ENCODE results near the gene MIOS. TPM values are rescaled to one million over a fixed set of nuclear protein-coding genes. Genes with fewer than 3 reads are reported as not detected.

The MIOS gene
- total and polyA plus RNA-seq, 4 donors, result 7.4 to 35.6 (median 12.2) TPM

- Histone ChIP-seq H3K9ac (ENCODE audit: low read depth in 1 of 2, low read length in 2 of 2) (no peak within 1 kb of the TSS), H3K4me3 (ENCODE audit: low read depth in 1 of 3, low read length in 3 of 3) (no peak within 1 kb of the TSS), H3K27ac (ENCODE audit: low read depth in 1 of 2, low read length in 2 of 2) (no peak within 1 kb of the TSS), H3K9me3 (ENCODE audit: control insufficient read depth in 4 of 4, low read length in 3 of 4) (no peaks in the 10 kb centered on the region), H3K27me3 (ENCODE audit: control insufficient read depth in 4 of 4, insufficient read depth in 4 of 4, low read length in 3 of 4) (no peaks in the 10 kb centered on the region), H3K36me3 (ENCODE audit: control insufficient read depth in 4 of 4, insufficient read depth in 3 of 4, low read depth in 1 of 4, low read length in 3 of 4) (no peaks in the 10 kb centered on the region), H3K4me1 (ENCODE audit: control insufficient read depth in 4 of 4, insufficient read depth in 4 of 4, low read length in 3 of 4) (no peaks in the 10 kb centered on the region)
- no peak for TF ChIP-seq REST (IDR thresholded peaks at IDR 0.05)
- TF ChIP-seq FOXA2 (IDR thresholded peaks at IDR 0.05), result no peak
- no peak for TF ChIP-seq ZBTB33 (IDR thresholded peaks at IDR 0.05)
- TF ChIP-seq JUND (IDR thresholded peaks at IDR 0.05), result no peak
- TF ChIP-seq MAX (IDR thresholded peaks at IDR 0.05), result no peak
- TF ChIP-seq YY1 (IDR thresholded peaks at IDR 0.05), result no peak
- no peak for TF ChIP-seq TAF1 (conservative IDR thresholded peaks at IDR 0.05)
- TF ChIP-seq SP1 (IDR thresholded peaks at IDR 0.05), result no peak
- no peak for TF ChIP-seq RAD21 (IDR thresholded peaks at IDR 0.05)
- TF ChIP-seq RXRA (IDR thresholded peaks at IDR 0.05), result no peak
- TF ChIP-seq NR2F2 (IDR thresholded peaks at IDR 0.05), result no peak
- TF ChIP-seq GABPA (IDR thresholded peaks at IDR 0.05 in 1 of 2, conservative IDR thresholded peaks at IDR 0.05 in 1 of 2), result no peak
- no peak for TF ChIP-seq CTCF (IDR thresholded peaks at IDR 0.05; ENCODE audit: low read depth, low read length, missing input control)
- no peak for TF ChIP-seq ATF3 (IDR thresholded peaks at IDR 0.05)
- no peak for TF ChIP-seq FOXA1 (IDR thresholded peaks at IDR 0.05)
- TF ChIP-seq HNF4G (IDR thresholded peaks at IDR 0.05), result no peak
- DNase-seq (ENCODE audit: low spot score), result no peak
- 37% methylated on average over 1 of the region's 1 CpG for WGBS
These were observed 31.0 kb upstream of the MIOS start, which contains the start of gene COL28A1 for GRCh38 chr7:7535691-7536090. Gene COL28A1, minus strand, starts transcription at chr7:7535873. Its CDS starts 2,998 bp downstream, at chr7:7532875.
